Activated naive CD8-positive, alpha-beta T cell treated with anti-CD3 and anti-CD28 coated beads, Interleukin-2, amount 50 U/mL, for 24 hours (primary cell): ENCODE results near the gene PYGO2.
"Not testable (repeated sequence)": the region's sequence is repeated elsewhere in the genome, so short reads cannot be mapped to it uniquely, and the experiment has no call there.

Experiments
- ATAC-seq: fragments of 150-1000 bp; cut with Tn5 transposase; one replicate; pipeline ENCODE4 v1.10.0; 2021
- DNase-seq: peaks from one replicate; pipeline ENCODE4 v3.0.0; 2021
- H3K27ac Mint-ChIP-seq: one replicate; pipeline ENCODE4 v1.8.0; 2021; ENCODE audit warnings: mild to moderate bottlenecking, mixed read lengths
- H3K27me3 Mint-ChIP-seq: one replicate; pipeline ENCODE4 v1.8.0; 2021; ENCODE audit warnings: mixed read lengths
- H3K36me3 Mint-ChIP-seq: one replicate; pipeline ENCODE4 v1.8.0; 2021; ENCODE audit warnings: low read depth, mixed read lengths
- H3K4me1 Mint-ChIP-seq: one replicate; pipeline ENCODE4 v1.8.0; 2021; ENCODE audit warnings: mixed read lengths
- H3K4me3 Mint-ChIP-seq: one replicate; pipeline ENCODE4 v1.8.0; 2021; ENCODE audit warnings: mild to moderate bottlenecking, moderate library complexity, mixed read lengths
- H3K9me3 Mint-ChIP-seq: one replicate; pipeline ENCODE4 v1.8.0; 2021; ENCODE audit warnings: mixed read lengths

Gene PYGO2

DNA sequence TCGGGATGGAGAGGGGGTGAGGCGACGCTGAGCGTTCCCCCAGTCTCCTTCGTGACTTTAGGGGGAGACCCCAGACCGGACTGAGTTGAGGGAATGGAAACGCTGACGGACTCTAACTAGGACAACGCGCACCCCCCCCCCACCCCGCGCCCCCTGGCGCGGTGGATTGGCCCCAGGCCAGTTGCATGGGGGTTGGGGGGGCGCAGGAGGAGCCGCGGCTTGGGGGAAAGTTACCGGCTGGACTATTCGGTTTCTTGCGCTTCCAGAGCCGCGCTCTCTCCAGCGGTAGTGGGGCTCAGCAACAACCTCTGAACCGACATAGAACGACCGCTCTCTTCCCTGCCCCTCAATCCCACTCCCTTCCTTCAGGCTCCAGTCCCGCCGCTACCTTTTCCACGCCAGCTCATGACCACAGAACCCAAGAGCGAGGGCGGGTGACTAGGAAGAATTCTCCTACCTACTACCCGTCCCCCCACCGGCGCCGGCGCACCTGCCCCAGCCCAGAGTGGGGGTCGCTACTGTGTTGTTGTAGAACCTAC lies 41.7 kb upstream of the PYGO2 start:
- DNase-seq (peak; percentile 46), ATAC-seq (no peak)
- H3K4me3 Mint-ChIP-seq, result peak overlapping the region; percentile 88
- no peaks in the 10 kb centered on the region for H3K36me3 Mint-ChIP-seq
- H3K4me1 Mint-ChIP-seq, result peaks cover 59% of the 10 kb centered on the region
- peak overlapping the region; percentile 89 for H3K27ac Mint-ChIP-seq
- no peaks in the 10 kb centered on the region for H3K9me3 Mint-ChIP-seq
- no peaks in the 10 kb centered on the region for H3K27me3 Mint-ChIP-seq

DNA sequence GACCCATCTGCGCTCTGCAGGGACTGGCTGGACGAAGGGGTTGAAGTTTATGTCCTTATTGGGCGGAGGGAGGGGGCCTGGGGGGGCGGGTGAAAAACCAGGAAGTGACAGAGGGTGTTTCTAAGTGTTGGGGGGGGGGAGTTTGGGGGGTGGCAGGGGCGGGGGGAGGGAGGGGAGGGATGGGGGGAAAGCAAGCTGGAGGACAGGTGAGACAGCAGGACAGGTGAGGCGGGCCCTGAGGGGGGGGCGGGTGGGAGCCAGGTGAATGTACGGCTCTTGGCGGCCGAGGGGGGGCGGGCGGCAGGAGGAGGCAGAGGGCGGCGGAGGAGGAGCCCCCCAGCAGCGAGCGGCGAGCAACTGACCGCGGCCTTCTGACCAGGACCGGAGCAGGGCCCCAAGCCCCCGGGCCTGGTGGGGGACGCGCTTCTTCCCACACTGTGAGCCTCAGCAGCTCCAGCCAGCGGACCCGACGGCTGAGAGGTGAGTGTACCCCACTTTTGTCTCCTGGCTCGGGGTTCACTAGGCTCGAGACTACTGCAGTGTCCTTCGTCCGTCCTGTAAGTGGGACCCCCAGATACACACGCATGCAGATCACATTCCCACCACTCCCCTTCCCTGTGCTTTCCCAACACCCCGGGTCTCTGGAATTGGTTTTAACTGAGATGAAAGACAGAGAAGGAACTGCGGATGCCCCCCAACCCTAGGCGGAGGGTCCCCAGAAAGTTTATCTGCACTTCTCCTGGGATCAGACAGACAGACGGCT lies 41.1 kb upstream of the PYGO2 start, which contains the start of gene ZBTB7B:
Gene ZBTB7B, plus strand, starts transcription at position 339 of the 763 bp plus-strand sequence. CDS start 11,859 bp downstream, outside the sequence.
- Mint-ChIP-seq H3K27me3 (no peaks in the 10 kb centered on the region), H3K4me3 (peak within 1 kb of the TSS; percentile 88), H3K9me3 (no peaks in the 10 kb centered on the region), H3K27ac (peak within 1 kb of the TSS; percentile 89), H3K36me3 (no peaks in the 10 kb centered on the region), H3K4me1 (peaks cover 62% of the 10 kb centered on the region)
- ATAC-seq (no peak), DNase-seq (peak; percentile 25)

DNA sequence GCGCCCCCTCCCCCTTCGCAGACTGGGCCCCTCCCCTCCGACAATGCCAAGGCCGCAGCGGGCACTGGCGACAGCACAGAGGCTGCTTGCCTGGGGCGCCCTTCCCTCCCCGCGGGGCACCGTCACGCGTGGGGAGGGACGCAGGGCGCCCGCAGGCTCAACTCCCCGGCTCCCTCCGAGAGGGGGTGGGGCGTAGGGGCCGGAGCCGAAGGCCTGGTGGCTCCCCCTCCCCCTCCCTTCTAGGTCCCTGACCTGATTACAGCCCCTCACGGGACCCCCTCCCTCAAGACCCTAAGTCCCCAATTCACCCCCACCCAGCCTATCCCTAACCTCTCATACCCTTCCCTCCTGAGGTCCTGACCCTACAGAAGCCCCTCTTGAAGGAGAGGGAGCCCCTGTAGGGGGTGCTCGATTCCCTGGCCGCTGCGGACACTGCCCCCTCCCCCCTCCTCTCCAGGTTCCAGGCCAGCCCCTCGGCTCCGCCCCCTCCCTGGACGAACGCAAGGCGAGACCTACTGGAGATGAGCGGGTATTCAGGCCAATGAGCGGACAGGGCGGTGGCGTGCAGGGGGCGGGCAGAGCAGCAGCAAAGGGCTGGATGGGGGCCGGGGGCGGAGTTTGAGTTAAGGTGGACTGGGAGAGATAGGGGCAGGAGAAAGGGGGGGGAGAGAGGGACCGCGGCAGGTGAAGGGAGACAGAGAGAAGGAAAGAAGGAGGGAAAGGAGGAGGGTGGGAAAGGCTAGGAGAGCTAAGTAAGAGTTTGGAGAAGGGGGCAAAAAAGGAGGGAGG lies 40.3 kb upstream of the PYGO2 start:
- peaks cover 63% of the 10 kb centered on the region for H3K4me1 Mint-ChIP-seq
- H3K27me3 Mint-ChIP-seq, result no peaks in the 10 kb centered on the region
- H3K4me3 Mint-ChIP-seq, result peak overlapping the region; percentile 86

DNA sequence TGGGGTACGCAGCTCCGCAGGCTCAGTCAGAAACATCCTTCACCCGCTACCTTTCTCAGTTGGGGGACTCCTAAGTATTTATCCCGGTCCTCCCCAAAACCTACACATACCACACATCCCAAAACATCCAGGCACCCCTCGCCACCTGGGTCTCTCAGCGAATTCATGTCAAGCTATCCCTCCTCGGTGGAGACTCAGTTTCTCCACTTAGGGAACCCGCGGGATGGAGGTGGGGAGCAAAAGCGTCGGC lies 39.8 kb upstream of the PYGO2 start:
- Mint-ChIP-seq H3K4me3 (peak overlapping the region; percentile 86), H3K4me1 (peaks cover 57% of the 10 kb centered on the region), H3K27ac (peak overlapping the region; percentile 86), H3K36me3 (no peaks in the 10 kb centered on the region), H3K9me3 (no peaks in the 10 kb centered on the region), H3K27me3 (no peaks in the 10 kb centered on the region)
- DNase-seq, result no peak
- ATAC-seq, result peak; percentile 8

More for the DNA sequence above, 40.3 kb upstream of the PYGO2 start:
- H3K36me3 Mint-ChIP-seq, result no peaks in the 10 kb centered on the region
- ATAC-seq (peak; percentile 57), DNase-seq (peak; percentile 99)
- peak overlapping the region; percentile 86 for H3K27ac Mint-ChIP-seq
- H3K9me3 Mint-ChIP-seq, result no peaks in the 10 kb centered on the region

DNA sequence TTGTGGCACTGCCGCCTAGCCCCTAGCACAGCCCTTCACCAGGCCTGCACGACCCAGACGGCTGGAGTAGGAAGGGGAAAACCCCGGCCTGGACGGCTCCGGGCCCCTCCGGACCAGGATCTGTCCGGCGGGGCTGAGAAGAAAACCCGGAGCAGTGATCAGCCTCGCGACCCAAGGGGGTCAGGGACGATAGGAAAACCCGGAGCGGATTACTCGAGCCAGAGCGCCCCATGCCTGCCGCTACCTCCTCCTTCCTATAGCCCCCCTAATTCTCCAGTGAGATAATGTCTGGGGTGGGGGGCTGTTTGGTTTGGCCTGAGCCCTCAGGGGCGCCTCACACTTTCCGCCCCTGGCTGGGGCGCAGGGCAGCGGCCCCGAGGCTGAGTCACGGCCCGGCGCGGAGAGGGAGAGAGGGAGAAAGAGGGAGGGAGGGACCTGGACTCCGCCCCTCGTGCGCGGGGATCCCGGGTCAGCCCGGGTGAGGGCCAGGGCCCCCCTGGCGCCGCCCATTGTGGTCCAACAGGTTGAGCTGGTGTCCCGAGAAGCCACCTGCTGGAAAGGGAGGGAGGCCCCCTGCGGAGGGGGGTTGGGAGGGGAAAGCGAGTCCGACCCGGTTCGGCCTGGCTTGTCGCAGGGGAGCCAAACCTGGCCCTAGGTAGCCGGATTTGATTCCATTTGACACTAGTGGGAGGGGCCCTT lies 39.3 kb upstream of the PYGO2 start:
- H3K9me3 Mint-ChIP-seq, result no peaks in the 10 kb centered on the region
- H3K27me3 Mint-ChIP-seq, result no peaks in the 10 kb centered on the region
- ATAC-seq (peak; percentile 45), DNase-seq (peak; percentile 89)
- peak overlapping the region; percentile 86 for H3K27ac Mint-ChIP-seq
- H3K36me3 Mint-ChIP-seq, result no peaks in the 10 kb centered on the region
- peaks cover 53% of the 10 kb centered on the region for H3K4me1 Mint-ChIP-seq
- peak overlapping the region; percentile 86 for H3K4me3 Mint-ChIP-seq

DNA sequence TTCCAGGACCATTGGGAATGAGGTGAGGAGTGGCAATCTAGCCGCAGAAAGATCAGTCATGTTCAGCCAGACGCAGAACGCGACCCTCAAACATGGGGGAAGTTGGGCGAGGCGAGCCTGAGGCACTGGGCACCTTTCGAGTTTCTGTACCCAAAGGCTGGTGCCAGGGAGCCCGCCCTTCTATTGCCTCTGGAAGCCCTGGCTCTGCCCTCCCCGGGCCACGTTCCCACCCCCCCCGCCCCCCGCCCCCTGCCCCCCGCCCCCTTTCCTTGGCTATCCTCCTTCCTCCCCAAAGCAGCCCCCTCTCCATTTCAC lies 38.8 kb upstream of the PYGO2 start:
- Mint-ChIP-seq H3K27me3 (no peaks in the 10 kb centered on the region), H3K4me3 (peak overlapping the region; percentile 86), H3K4me1 (peaks cover 48% of the 10 kb centered on the region), H3K27ac (peak overlapping the region; percentile 94), H3K9me3 (no peaks in the 10 kb centered on the region), H3K36me3 (no peaks in the 10 kb centered on the region)
- DNase-seq, result peak; percentile 64
- ATAC-seq, result no peak

DNA sequence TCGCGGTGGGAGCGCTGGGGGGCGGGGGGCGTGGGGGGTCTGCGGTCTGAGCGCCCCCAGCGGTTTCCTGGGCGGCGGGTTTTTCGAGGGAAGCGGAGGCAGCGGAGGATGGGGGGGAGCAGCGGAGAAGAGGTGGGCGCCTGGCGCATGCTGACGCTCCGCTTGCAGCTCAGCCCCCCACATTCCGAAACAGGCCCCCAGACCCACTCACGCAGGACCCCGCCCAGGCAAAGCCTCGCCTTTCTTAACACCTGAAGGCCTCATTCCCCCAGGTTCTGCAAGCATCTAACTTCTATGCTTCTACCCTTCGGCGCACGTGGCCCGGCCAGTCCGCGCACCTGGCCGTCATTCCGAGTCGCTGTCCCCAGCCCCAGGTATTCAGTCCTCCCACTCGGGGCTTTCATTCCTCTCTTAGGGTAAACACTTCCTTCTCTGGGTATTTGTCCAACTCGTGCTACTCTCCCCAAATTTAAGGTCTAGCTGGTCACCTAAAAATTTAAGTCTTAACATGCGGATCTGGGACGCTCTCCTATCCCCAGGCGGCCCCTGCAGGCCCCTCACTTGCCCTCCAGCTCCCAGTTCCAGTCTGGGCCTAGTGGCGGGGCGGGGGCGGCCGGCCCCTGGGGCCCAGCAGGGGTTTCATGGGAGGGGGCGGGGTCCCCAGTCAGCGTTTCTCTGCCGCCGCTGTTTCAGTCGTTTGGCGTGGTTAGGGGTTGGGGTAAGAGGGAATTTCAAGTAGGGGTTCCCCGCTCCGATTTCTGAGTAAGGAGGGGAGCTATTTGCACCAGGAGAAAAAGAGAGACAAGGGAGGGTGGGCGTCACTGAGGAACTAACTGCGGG lies 38.2 kb upstream of the PYGO2 start:
- Mint-ChIP-seq H3K27me3 (no peaks in the 10 kb centered on the region), H3K9me3 (no peaks in the 10 kb centered on the region), H3K27ac (peak overlapping the region; percentile 94), H3K4me3 (peak overlapping the region; percentile 86), H3K4me1 (peaks cover 46% of the 10 kb centered on the region), H3K36me3 (no peaks in the 10 kb centered on the region)
- DNase-seq (peak; percentile 79), ATAC-seq (peak; percentile 10)

DNA sequence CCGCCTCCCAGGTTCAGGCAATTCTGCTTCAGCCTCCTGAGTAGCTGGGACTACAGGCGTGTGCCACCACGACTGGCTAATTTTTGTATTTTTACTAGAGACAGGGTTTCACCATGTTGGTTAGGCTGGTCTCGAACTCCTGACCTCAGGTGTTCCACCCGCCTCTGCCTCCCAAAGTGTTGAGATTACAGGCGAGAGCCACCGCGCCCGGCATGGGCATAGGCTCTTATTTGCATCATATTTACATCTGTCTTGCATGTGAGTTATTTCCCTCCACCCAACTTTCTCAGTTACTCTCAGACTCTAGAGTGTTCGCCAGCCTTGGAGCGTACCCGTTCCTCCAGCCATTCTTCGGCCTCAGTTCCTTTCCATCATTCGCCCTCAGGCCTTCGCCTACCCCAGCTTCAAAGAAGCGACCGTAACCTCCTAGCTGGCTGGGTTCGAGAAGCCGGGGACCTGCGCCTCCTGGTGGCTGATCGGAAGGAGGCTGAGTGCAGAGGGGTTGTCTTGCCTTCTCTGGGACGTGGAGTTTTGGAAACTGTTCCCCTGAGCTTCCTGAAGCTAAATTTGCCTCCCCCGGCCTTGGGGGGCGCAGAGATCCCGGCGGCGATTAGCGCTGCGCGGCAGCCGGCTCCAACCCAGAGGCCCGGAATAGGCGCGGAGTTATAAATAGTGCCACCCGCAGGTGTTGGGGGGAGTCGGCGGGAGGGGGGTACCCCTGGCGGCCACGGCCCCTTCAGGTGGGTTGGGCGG lies 37.4 kb upstream of the PYGO2 start:
- peaks cover 42% of the 10 kb centered on the region for H3K4me1 Mint-ChIP-seq
- peaks cover under 1% of the 10 kb centered on the region for H3K36me3 Mint-ChIP-seq
- peak; percentile 30 for ATAC-seq
- no peaks in the 10 kb centered on the region for H3K27me3 Mint-ChIP-seq
- peak overlapping the region; percentile 79 for H3K27ac Mint-ChIP-seq
- DNase-seq, result peak; percentile 88
- H3K9me3 Mint-ChIP-seq, result no peaks in the 10 kb centered on the region
- peak overlapping the region; percentile 68 for H3K4me3 Mint-ChIP-seq

DNA sequence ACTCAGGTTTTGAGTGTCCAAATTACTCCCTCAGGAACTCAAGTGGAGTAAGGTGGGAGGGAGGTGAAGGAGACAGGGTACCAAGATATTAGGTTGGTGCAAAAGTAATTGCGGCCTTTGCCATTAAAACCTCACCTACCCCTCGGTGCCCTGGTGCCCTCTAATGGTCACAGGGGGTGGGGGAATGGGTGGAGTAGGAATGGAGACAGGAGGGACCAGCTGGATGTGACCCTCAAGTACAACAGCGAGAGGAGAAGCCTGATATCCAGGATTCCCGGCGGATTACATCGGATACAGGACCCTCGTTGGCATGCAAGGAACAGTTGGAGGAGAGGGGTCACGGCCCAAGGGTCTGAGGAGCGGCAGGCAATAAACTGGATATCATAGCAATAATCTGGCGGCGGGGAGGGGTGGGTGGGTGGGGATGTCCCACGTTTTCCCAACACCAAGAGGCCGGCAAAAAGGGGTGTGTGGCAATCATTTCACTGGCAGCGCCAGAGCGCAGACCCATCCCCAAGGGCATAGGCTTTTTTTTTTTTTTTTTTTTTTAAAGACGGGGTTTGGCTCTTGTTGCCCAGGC lies 36.7 kb upstream of the PYGO2 start:
- DNase-seq (no peak), ATAC-seq (no peak)
- Mint-ChIP-seq H3K27me3 (no peaks in the 10 kb centered on the region), H3K27ac (no peak overlapping the region), H3K4me1 (peaks cover 37% of the 10 kb centered on the region), H3K9me3 (no peaks in the 10 kb centered on the region), H3K36me3 (peaks cover 4% of the 10 kb centered on the region), H3K4me3 (peak overlapping the region; percentile 43)

DNA sequence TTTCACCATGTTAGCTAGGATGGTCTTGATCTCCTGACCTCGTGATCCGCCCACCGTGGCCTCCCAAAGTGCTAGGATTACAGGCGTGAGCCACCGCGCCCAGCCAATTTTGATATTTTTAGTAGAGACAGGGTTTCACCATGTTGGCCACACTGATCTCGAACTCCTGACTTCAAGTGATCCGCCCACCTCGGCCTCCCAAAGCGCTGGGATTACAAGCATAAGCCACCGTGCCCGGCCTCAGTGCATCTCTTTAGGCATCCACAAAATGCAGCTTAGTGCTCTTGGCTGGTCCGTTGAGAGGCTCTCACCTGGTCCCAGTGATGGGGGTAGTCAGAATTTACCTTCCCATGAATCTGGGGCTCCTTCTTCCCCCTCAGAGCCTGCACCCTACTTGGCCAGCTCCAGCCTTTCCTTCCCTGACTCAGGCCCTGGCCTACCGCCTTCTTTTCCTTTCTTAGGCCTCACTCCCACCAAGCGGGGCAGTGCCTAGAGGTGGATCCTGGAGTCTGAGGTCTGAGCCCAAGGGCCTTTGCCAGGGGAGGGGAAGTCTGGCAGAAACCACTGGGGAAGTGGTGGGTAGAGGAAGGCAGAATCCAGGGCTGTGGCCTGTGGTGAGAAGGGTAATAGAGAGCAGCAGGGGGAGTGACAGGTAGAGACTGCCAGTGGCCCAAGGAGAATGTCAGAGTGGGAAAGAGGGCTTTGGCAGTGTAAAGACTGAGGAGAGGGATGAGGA lies 35.6 kb upstream of the PYGO2 start:
- no peak overlapping the region for H3K27ac Mint-ChIP-seq
- peaks cover 34% of the 10 kb centered on the region for H3K4me1 Mint-ChIP-seq
- ATAC-seq (no peak), DNase-seq (no peak)
- H3K4me3 Mint-ChIP-seq, result no peak overlapping the region
- no peaks in the 10 kb centered on the region for H3K27me3 Mint-ChIP-seq
- peaks cover 6% of the 10 kb centered on the region for H3K36me3 Mint-ChIP-seq
- no peaks in the 10 kb centered on the region for H3K9me3 Mint-ChIP-seq

DNA sequence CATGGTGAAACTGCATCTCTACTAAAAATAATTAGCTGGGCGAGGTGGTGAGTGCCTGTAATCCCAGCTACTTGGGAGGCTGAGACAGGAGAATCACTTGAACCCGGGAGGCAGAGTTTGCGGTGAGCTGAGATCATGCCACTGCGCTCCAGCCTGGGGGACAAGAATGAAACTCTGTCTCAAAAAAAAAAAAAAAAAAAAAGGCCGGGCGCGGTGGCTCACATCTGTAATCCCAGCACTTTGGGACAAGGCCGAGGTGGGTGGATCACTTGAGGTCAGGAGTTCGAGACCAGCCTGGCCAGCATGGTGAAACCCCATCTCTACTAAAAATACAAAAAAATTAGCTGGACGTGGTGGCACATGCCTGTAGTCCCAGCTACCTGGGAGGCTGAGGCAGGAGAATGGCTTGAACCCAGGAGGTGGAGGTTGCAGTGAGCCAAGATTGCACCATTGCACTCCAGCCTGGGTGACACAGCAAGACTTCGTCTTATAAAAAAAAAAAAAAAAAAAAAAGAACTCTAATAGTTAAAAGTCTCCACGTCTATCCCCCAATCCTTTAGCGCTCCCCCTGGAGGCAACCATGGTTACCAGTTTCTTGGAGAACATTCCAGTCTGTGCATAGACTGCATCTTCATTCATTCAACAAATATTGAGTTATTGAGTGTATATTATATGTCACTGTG lies 33.9 kb upstream of the PYGO2 start:
- not testable (repeated sequence) for H3K36me3 Mint-ChIP-seq, H3K27ac Mint-ChIP-seq, H3K9me3 Mint-ChIP-seq, H3K27me3 Mint-ChIP-seq, ATAC-seq, H3K4me3 Mint-ChIP-seq
- H3K4me1 Mint-ChIP-seq, result peaks cover 32% of the 10 kb centered on the region
- peak; percentile 38 for DNase-seq

DNA sequence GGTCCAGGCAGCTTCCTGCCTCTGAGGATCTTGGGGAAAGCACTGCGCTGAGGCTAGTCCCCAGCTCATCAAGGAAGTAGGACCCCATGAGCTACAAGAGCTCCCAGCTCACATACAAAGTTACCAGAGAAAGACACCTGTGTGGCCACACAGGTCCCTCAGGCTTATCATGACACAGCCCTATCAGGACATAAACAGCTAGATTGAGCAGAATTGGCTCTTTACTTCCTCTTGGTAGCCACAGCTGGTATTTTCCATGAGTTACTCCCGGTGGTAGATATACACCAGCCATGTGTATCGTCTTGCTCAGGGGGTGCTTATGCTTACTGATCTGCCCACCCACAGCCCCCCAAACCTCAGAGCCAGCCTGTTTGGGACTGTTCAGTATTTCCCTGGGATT lies 33.0 kb upstream of the PYGO2 start:
- Mint-ChIP-seq H3K9me3 (no peaks in the 10 kb centered on the region), H3K4me1 (peaks cover 25% of the 10 kb centered on the region), H3K4me3 (no peak overlapping the region), H3K27ac (no peak overlapping the region), H3K27me3 (no peaks in the 10 kb centered on the region), H3K36me3 (peaks cover 6% of the 10 kb centered on the region)
- no peak for ATAC-seq
- DNase-seq, result no peak
